ENCODE measurements around the gene BAD. TPM values are rescaled to one million over a fixed set of nuclear protein-coding genes. Genes with fewer than 3 reads are reported as not detected.

Gene BAD
- total RNA-seq, 1 donor from 2014 or later, result 56.3 TPM

DNA sequence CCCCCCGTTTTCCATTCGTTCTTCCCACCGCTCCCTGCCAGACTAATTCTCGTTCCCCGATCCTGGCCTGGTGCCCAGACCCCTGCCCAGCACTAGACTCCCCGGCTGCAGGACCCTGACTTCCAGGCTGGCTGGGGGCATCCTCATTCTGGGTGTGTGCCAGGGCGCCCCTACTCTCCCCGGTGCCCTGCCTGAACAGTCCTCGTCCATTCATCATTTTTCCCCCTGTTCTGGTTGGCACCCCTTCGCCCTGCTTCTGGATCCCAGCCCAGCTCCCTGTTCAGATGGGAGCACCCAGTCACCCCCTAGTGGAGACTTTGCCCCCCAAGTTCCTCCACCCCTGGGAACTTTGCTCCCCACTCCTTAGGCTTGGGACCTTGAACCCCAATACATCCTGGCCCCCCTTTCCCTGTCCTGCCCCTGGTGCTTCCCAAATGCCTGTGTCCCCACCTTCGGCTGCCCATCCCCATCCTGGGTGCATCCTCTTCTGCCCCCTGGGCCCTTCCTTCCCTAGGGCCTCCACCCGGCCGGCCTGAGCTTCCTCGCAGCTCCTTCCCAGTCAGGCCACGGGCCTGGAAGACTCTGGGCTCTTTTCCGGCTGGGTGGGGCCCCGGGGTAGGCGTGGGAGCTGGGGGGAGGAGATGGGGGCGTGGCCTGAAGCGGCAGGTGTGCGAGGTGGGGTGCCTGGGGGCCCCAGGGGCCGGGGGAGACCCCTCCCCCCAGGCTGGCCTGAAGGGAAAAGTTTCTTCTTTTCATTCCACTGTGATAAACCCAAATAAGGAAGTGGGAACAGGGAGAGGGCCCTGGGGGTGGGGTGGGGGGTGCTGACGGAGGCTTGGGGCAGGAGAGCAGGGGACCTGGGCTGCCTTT, 32.2 kb downstream of the BAD start:
- intact Hi-C loops (cut with micrococcal nuclease), result no loop called here
- Histone ChIP-seq H3K27ac (replicated peaks) (peak overlapping the region; percentile 84), H3K27me3 (ENCODE audit: low read depth) (no peaks in the 10 kb centered on the region), H3K4me1 (peaks cover 43% of the 10 kb centered on the region), H3K4me3 (peak overlapping the region; percentile 88), H3K9me3 (replicated peaks) (no peaks in the 10 kb centered on the region), H3K36me3 (peaks cover 29% of the 10 kb centered on the region)
- peak; percentile 53 for DNase-seq
- TF ChIP-seq, protein P1, sequence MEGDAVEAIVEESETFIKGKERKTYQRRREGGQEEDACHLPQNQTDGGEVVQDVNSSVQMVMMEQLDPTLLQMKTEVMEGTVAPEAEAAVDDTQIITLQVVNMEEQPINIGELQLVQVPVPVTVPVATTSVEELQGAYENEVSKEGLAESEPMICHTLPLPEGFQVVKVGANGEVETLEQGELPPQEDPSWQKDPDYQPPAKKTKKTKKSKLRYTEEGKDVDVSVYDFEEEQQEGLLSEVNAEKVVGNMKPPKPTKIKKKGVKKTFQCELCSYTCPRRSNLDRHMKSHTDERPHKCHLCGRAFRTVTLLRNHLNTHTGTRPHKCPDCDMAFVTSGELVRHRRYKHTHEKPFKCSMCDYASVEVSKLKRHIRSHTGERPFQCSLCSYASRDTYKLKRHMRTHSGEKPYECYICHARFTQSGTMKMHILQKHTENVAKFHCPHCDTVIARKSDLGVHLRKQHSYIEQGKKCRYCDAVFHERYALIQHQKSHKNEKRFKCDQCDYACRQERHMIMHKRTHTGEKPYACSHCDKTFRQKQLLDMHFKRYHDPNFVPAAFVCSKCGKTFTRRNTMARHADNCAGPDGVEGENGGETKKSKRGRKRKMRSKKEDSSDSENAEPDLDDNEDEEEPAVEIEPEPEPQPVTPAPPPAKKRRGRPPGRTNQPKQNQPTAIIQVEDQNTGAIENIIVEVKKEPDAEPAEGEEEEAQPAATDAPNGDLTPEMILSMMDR (IDR thresholded peaks at IDR 0.05; ENCODE audit: borderline replicate concordance), result no peak

DNA sequence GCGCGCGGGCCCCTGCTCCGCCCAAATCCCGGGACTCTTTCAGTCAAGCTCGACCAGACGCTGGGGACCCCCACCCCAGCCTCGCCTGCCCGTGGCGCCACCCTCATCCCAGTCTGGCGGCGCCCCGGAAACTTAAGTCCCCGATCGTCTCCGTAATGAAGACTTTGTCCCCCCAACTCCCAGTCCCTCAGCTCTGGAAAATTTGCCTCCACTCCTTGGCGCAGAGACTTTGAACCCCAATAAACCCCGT, 32.8 kb downstream of the BAD start:
- H3K4me1 ChIP-seq, result peaks cover 48% of the 10 kb centered on the region
- TF ChIP-seq, protein P1 (IDR thresholded peaks at IDR 0.05; ENCODE audit: borderline replicate concordance), result no peak
- DNase-seq, result no peak
- H3K4me3 ChIP-seq, result peak overlapping the region; percentile 88
- intact Hi-C loops (cut with micrococcal nuclease), result no loop called here
- H3K9me3 ChIP-seq (replicated peaks), result no peaks in the 10 kb centered on the region
- no peaks in the 10 kb centered on the region for H3K27me3 ChIP-seq (ENCODE audit: low read depth)
- H3K27ac ChIP-seq (replicated peaks), result peak overlapping the region; percentile 84
- H3K36me3 ChIP-seq, result peaks cover 24% of the 10 kb centered on the region

DNA sequence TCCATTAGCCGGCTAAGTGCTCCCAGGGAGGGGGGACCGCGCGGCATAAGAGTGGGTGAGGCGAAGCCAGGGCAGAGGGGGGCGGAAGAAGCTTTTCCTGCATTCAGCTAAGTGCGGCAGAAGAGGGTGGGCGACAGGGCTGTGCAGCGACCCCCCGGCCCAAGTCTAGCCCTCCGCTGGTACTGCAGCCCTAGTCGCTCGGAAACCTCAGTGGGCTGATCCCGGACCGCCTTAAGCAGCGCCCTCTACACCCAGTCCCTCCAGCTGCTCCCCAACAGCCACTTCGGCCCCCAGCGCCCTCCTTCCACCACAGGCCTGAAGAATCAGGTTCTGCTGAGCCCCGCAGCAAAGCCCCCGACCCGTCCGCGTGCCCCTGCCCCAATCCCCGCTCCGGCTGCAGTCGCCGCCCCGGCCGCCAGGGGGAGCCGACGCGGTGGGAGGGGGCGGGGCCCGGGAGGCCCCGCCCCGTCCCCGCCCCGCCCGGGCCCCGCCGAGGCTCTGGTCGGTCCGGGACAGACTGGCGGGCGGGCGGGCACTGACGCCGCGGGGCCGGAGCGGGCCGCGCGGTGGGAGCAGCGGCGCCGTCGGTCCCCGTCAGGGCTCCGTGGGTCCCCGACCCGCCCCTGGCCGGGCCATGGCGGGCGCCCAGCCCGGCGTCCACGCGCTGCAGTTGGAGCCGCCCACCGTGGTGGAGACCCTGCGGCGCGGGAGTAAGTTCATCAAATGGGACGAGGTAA, 33.3 kb downstream of the BAD start, which contains the start of gene PLCB3:
Gene PLCB3, plus strand, starts transcription at position 515 of the 737 bp plus-strand sequence. Its CDS starts 120 bp downstream, at position 635.
- DNase-seq, result peak; percentile 52
- TF ChIP-seq, protein P1 (IDR thresholded peaks at IDR 0.05; ENCODE audit: borderline replicate concordance), result peak; percentile 85
- Histone ChIP-seq H3K36me3 (peaks cover 19% of the 10 kb centered on the region), H3K4me3 (peak within 1 kb of the TSS; percentile 88), H3K27ac (replicated peaks) (peak within 1 kb of the TSS; percentile 84), H3K9me3 (replicated peaks) (no peaks in the 10 kb centered on the region), H3K4me1 (peaks cover 49% of the 10 kb centered on the region), H3K27me3 (ENCODE audit: low read depth) (no peaks in the 10 kb centered on the region)
- intact Hi-C loops (cut with micrococcal nuclease), result no loop called here

DNA sequence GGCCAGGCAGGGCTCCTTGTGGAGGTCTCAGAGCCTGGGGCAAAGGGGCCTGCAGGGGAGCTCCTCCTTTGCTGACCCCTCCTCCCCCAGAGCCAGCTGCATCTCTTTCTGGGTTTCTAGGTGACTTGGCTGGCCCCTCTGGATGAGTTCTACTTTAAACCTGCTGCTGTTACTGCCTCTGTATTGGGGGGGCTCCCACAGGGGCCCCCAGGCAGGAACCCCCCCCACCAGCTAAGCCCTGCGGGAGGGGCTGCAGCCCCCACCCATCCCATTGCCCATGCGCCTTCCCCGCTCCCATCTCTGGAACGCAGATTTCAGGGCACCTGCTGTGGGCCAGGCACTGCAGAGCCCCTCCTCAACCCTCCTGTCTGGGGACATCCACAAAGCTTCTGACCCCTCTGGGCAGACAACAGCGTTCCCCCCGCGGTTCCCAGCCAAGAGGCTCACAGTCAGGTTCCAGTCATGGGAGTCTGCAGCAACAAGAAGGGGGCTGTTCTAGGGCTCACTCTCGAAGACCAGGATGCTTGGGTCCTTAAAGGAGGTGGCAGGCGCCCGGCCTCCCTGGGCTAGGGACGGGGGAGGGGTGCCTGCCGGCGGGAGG, 34.0 kb downstream of the BAD start:
- intact Hi-C loops (cut with micrococcal nuclease), result no loop called here
- no peaks in the 10 kb centered on the region for H3K27me3 ChIP-seq (ENCODE audit: low read depth)
- no peaks in the 10 kb centered on the region for H3K9me3 ChIP-seq (replicated peaks)
- no peak for DNase-seq
- H3K27ac ChIP-seq (replicated peaks), result peak overlapping the region; percentile 84
- H3K4me3 ChIP-seq, result peak overlapping the region; percentile 88
- H3K36me3 ChIP-seq, result peaks cover 12% of the 10 kb centered on the region
- TF ChIP-seq, protein P1 (IDR thresholded peaks at IDR 0.05; ENCODE audit: borderline replicate concordance), result no peak
- H3K4me1 ChIP-seq, result peaks cover 56% of the 10 kb centered on the region

DNA sequence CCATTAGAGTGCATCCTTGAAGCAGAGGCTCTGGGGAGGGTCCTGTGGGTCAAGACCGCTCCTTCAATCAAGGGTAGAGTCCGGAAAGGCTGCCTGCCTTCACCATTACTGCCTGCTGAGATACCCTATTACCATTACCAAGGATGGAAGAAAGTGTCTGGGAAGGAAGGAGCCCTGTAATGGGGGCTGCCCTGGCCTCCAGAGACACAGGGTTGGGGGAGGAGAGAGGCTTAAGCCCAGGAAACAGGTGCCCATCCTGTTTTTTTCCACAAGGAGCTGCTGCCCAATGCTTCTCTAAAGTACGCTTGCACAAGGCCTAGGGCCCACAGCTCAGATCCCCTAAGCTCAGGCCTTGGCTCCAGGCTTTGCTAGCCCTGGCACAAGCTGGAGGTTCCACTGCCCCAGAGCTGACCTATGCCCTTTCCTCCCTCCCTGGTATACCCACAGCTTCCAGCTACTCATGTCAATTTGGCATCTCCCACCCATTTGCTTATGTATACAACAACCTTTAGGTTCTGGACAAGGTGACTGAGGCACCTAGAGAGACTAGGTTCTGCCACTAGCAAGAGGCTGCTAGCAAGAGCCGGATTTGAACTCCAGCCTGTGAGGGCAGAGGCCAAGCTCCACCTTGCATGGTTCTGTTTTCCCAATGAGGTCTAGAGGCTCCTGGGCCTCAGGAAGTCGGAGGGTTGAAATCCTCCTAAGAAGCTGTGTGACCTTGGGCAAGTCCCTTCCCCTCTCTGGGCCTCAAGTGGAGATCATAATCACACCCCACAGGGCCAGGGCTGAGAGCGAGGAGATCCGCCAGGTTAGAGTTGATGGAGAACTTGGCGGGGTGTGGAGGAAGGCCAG, 34.7 kb downstream of the BAD start:
- TF ChIP-seq, protein P1 (IDR thresholded peaks at IDR 0.05; ENCODE audit: borderline replicate concordance), result no peak
- peaks cover 5% of the 10 kb centered on the region for H3K36me3 ChIP-seq
- H3K4me3 ChIP-seq, result no peak overlapping the region
- no peak overlapping the region for H3K27ac ChIP-seq (replicated peaks)
- H3K27me3 ChIP-seq (ENCODE audit: low read depth), result no peaks in the 10 kb centered on the region
- intact Hi-C loops (cut with micrococcal nuclease), result no loop called here
- H3K9me3 ChIP-seq (replicated peaks), result no peaks in the 10 kb centered on the region
- DNase-seq, result no peak
- H3K4me1 ChIP-seq, result peaks cover 63% of the 10 kb centered on the region

Measured in left ventricle myocardium inferior (tissue), 1 donor.